Activated naive CD4-positive, alpha-beta T cell treated with anti-CD3 and anti-CD28 coated beads for 36 hours (primary cell): ENCODE measurements around the gene RTL10. TPM values are rescaled to one million over a fixed set of nuclear protein-coding genes. Genes with fewer than 3 reads are reported as not detected.

ENCODE experiments used
- CTCF ChIA-PET: fragments of 350-600 bp; sonication (Branson Sonifier 250); formaldehyde crosslinking; loops from one replicate; lab custom pipeline; 2021; ENCODE audit warnings: antibody characterized with exemption; lab: Charles Lee
- DNase-seq: peaks from one replicate; pipeline ENCODE4 v3.0.0-alpha.2; 2020
- H3K27ac Mint-ChIP-seq: one replicate; pipeline ENCODE4 v1.8.0; 2021; ENCODE audit warnings: mild to moderate bottlenecking, mixed read lengths
- H3K27me3 Mint-ChIP-seq: one replicate; pipeline ENCODE4 v1.8.0; 2021; ENCODE audit warnings: low read depth, mixed read lengths
- H3K36me3 Mint-ChIP-seq: one replicate; pipeline ENCODE4 v1.8.0; 2021; ENCODE audit warnings: low read depth, mixed read lengths
- H3K4me1 Mint-ChIP-seq: one replicate; pipeline ENCODE4 v1.8.0; 2021; ENCODE audit warnings: low read depth, mixed read lengths
- H3K4me3 Mint-ChIP-seq: one replicate; pipeline ENCODE4 v1.8.0; 2021; ENCODE audit warnings: mild to moderate bottlenecking, moderate library complexity, mixed read lengths
- H3K9me3 Mint-ChIP-seq: one replicate; pipeline ENCODE4 v1.8.0; 2021; ENCODE audit warnings: mixed read lengths
- intact Hi-C: fragments of 100-400 bp; cut with micrococcal nuclease; formaldehyde crosslinking; loops from one replicate; pipeline ENCODE4 v1.15.1; 2023
- total RNA-seq, 2 experiments: library from RNA; stranded (reverse); gene quantifications; one replicate each; pipeline ENCODE4 v1.2.3, GENCODE V29; 2021

RTL10 gene
- total RNA-seq, 2 experiments from 2014 or later: 10.9 to 11.9 TPM

- intact Hi-C loops: no loop called here
- CTCF ChIA-PET: no interaction called here
- DNase-seq: no peak
- H3K4me1 Mint-ChIP-seq: peaks cover 8% of the 10 kb centered on the region
- H3K36me3 Mint-ChIP-seq: peaks cover 2% of the 10 kb centered on the region
- no peak overlapping the region for H3K27ac Mint-ChIP-seq
- H3K9me3 Mint-ChIP-seq: no peaks in the 10 kb centered on the region
- no peak overlapping the region for H3K4me3 Mint-ChIP-seq
- H3K27me3 Mint-ChIP-seq: no peaks in the 10 kb centered on the region
Measured at GRCh38 chr22:19879643-19879991, 24.9 kb upstream of the RTL10 start.

GRCh38 chr22:19879246-19879570, 24.5 kb upstream of the RTL10 start:
- CTCF ChIA-PET: no interaction called here
- peaks cover 2% of the 10 kb centered on the region for H3K36me3 Mint-ChIP-seq
- H3K27ac Mint-ChIP-seq: no peak overlapping the region
- H3K27me3 Mint-ChIP-seq: no peaks in the 10 kb centered on the region
- no peak overlapping the region for H3K4me3 Mint-ChIP-seq
- no peaks in the 10 kb centered on the region for H3K9me3 Mint-ChIP-seq
- intact Hi-C loops: no loop called here
- peak; percentile 2 for DNase-seq
- peaks cover 11% of the 10 kb centered on the region for H3K4me1 Mint-ChIP-seq

- intact Hi-C loops: no loop called here
- CTCF ChIA-PET: no interaction called here
- no peak overlapping the region for H3K4me3 Mint-ChIP-seq
- no peaks in the 10 kb centered on the region for H3K27me3 Mint-ChIP-seq
- H3K36me3 Mint-ChIP-seq: peaks cover 2% of the 10 kb centered on the region
- no peak overlapping the region for H3K27ac Mint-ChIP-seq
- no peaks in the 10 kb centered on the region for H3K9me3 Mint-ChIP-seq
- DNase-seq: peak; percentile 2
- H3K4me1 Mint-ChIP-seq: peaks cover 11% of the 10 kb centered on the region
Measured at GRCh38 chr22:19878461-19879245, 24.0 kb upstream of the RTL10 start.

- Mint-ChIP-seq H3K4me3 (no peak overlapping the region), H3K27me3 (no peaks in the 10 kb centered on the region), H3K27ac (peak overlapping the region; percentile 30), H3K9me3 (no peaks in the 10 kb centered on the region), H3K36me3 (peaks cover 2% of the 10 kb centered on the region), H3K4me1 (peaks cover 11% of the 10 kb centered on the region)
- intact Hi-C loops: no loop called here
- DNase-seq: peak; percentile 2
- CTCF ChIA-PET: no interaction called here
Measured at GRCh38 chr22:19877626-19878339, 23.1 kb upstream of the RTL10 start.

GRCh38 chr22:19876941-19877625, 22.4 kb upstream of the RTL10 start:
- peaks cover 2% of the 10 kb centered on the region for H3K36me3 Mint-ChIP-seq
- no peaks in the 10 kb centered on the region for H3K27me3 Mint-ChIP-seq
- peaks cover 11% of the 10 kb centered on the region for H3K4me1 Mint-ChIP-seq
- intact Hi-C loops: no loop called here
- no peaks in the 10 kb centered on the region for H3K9me3 Mint-ChIP-seq
- peak; percentile 2 for DNase-seq
- H3K27ac Mint-ChIP-seq: peak overlapping the region; percentile 30
- CTCF ChIA-PET: no interaction called here
- H3K4me3 Mint-ChIP-seq: no peak overlapping the region

- CTCF ChIA-PET: no interaction called here
- no peaks in the 10 kb centered on the region for H3K27me3 Mint-ChIP-seq
- peaks cover 2% of the 10 kb centered on the region for H3K36me3 Mint-ChIP-seq
- no peak overlapping the region for H3K4me3 Mint-ChIP-seq
- intact Hi-C loops: no loop called here
- DNase-seq: peak; percentile 3
- H3K27ac Mint-ChIP-seq: no peak overlapping the region
- H3K4me1 Mint-ChIP-seq: peaks cover 11% of the 10 kb centered on the region
- H3K9me3 Mint-ChIP-seq: no peaks in the 10 kb centered on the region
Measured at GRCh38 chr22:19876314-19876940, 21.8 kb upstream of the RTL10 start.

GRCh38 chr22:19875531-19876313, 21.0 kb upstream of the RTL10 start:
- H3K27me3 Mint-ChIP-seq: no peaks in the 10 kb centered on the region
- intact Hi-C loops: no loop called here
- no peak overlapping the region for H3K27ac Mint-ChIP-seq
- peaks cover 11% of the 10 kb centered on the region for H3K4me1 Mint-ChIP-seq
- peaks cover 2% of the 10 kb centered on the region for H3K36me3 Mint-ChIP-seq
- H3K4me3 Mint-ChIP-seq: no peak overlapping the region
- CTCF ChIA-PET: no interaction called here
- DNase-seq: peak; percentile 2
- H3K9me3 Mint-ChIP-seq: no peaks in the 10 kb centered on the region

GRCh38 chr22:19875061-19875530, 20.4 kb upstream of the RTL10 start:
- H3K4me1 Mint-ChIP-seq: peaks cover 11% of the 10 kb centered on the region
- H3K36me3 Mint-ChIP-seq: no peaks in the 10 kb centered on the region
- no peak overlapping the region for H3K27ac Mint-ChIP-seq
- CTCF ChIA-PET: interaction anchor here (0.9 kb wide), 1 partner anchor 22 kb away, joined by 4 read pairs; no protein-coding TSS in a partner anchor
- intact Hi-C loops: no loop called here
- H3K9me3 Mint-ChIP-seq: no peaks in the 10 kb centered on the region
- peak; percentile 1 for DNase-seq
- H3K27me3 Mint-ChIP-seq: no peaks in the 10 kb centered on the region
- H3K4me3 Mint-ChIP-seq: no peak overlapping the region

- H3K9me3 Mint-ChIP-seq: no peaks in the 10 kb centered on the region
- H3K4me1 Mint-ChIP-seq: peaks cover 11% of the 10 kb centered on the region
- H3K27ac Mint-ChIP-seq: no peak overlapping the region
- no peaks in the 10 kb centered on the region for H3K27me3 Mint-ChIP-seq
- H3K36me3 Mint-ChIP-seq: no peaks in the 10 kb centered on the region
- H3K4me3 Mint-ChIP-seq: no peak overlapping the region
- CTCF ChIA-PET: interaction anchor here (0.9 kb wide), 1 partner anchor 22 kb away, joined by 4 read pairs; no protein-coding TSS in a partner anchor
- intact Hi-C loops: no loop called here
- peak; percentile 57 for DNase-seq
Measured at GRCh38 chr22:19874307-19875060, 19.8 kb upstream of the RTL10 start.

GRCh38 chr22:19873960-19874306, 19.3 kb upstream of the RTL10 start:
- no peak for DNase-seq
- Mint-ChIP-seq H3K27ac (no peak overlapping the region), H3K27me3 (no peaks in the 10 kb centered on the region), H3K4me3 (no peak overlapping the region), H3K36me3 (no peaks in the 10 kb centered on the region), H3K9me3 (no peaks in the 10 kb centered on the region), H3K4me1 (peaks cover 11% of the 10 kb centered on the region)
- CTCF ChIA-PET: no interaction called here
- intact Hi-C loops: no loop called here

- no peak overlapping the region for H3K4me3 Mint-ChIP-seq
- H3K27me3 Mint-ChIP-seq: no peaks in the 10 kb centered on the region
- no peak overlapping the region for H3K27ac Mint-ChIP-seq
- H3K9me3 Mint-ChIP-seq: no peaks in the 10 kb centered on the region
- H3K36me3 Mint-ChIP-seq: no peaks in the 10 kb centered on the region
- peak; percentile 2 for DNase-seq
- CTCF ChIA-PET: no interaction called here
- peaks cover 11% of the 10 kb centered on the region for H3K4me1 Mint-ChIP-seq
- intact Hi-C loops: no loop called here
Measured at GRCh38 chr22:19873138-19873959, 18.7 kb upstream of the RTL10 start.
